HCT116 (cell line): ENCODE results near the gene ITGB7.

Experiments used
- CEBPB ChIP-seq: IDR thresholded peaks from 2 replicates; pipeline ENCODE4 v1.6.1; 2012; ENCODE audit warnings: low read depth
- EGR1 ChIP-seq: IDR thresholded peaks from 2 replicates; pipeline ENCODE4 v1.6.1; 2012; ENCODE audit warnings: low read depth
- EZH2 ChIP-seq: fragments of 200-600 bp; sonication (generic); IDR thresholded peaks from 2 replicates; pipeline ENCODE4 v1.6.1; 2017; ENCODE audit warnings: antibody characterized with exemption, mixed run types
- POLR2A ChIP-seq: IDR thresholded peaks from 2 replicates; pipeline ENCODE4 v1.7.0; 2011; ENCODE audit warnings: borderline replicate concordance; ENCODE audit not compliant: insufficient read depth, insufficient read length; ENCODE audit errors: extremely low read depth
- POLR2AphosphoS5 ChIP-seq: IDR thresholded peaks from 2 replicates; pipeline ENCODE4 v1.6.1; 2011; ENCODE audit warnings: mild to moderate bottlenecking, low read depth, low read length, moderate library complexity
- RAD21 ChIP-seq: IDR thresholded peaks from 2 replicates; pipeline ENCODE4 v1.6.1; 2012; ENCODE audit warnings: low read depth, mild to moderate bottlenecking
- ZNF274 ChIP-seq: fragments of 200-500 bp; sonication (Bioruptor generic); IDR thresholded peaks from 2 replicates; pipeline ENCODE4 v1.6.1; 2014; ENCODE audit warnings: mild to moderate bottlenecking, low read depth, low read length, inconsistent platforms
- TF ChIP-seq, protein P1 (sequence below), 3 experiments: fragments of 200-600 bp in 1 of 3; sonication (generic) in 1 of 3; IDR thresholded peaks in 2 of 3; conservative IDR thresholded peaks in 1 of 3; 2 replicates each; pipeline ENCODE4 v1.5.1; 2012 to 2017; ENCODE audit warnings: low read depth in 2 of 3, low read length in 2 of 3, antibody characterized with exemption in 1 of 3, borderline replicate concordance in 1 of 3, control low read depth in 1 of 3, mild to moderate bottlenecking in 1 of 3, mixed read lengths in 1 of 3, mixed run types in 1 of 3, moderate library complexity in 1 of 3; ENCODE audit not compliant: insufficient read depth in 1 of 3

DNA sequence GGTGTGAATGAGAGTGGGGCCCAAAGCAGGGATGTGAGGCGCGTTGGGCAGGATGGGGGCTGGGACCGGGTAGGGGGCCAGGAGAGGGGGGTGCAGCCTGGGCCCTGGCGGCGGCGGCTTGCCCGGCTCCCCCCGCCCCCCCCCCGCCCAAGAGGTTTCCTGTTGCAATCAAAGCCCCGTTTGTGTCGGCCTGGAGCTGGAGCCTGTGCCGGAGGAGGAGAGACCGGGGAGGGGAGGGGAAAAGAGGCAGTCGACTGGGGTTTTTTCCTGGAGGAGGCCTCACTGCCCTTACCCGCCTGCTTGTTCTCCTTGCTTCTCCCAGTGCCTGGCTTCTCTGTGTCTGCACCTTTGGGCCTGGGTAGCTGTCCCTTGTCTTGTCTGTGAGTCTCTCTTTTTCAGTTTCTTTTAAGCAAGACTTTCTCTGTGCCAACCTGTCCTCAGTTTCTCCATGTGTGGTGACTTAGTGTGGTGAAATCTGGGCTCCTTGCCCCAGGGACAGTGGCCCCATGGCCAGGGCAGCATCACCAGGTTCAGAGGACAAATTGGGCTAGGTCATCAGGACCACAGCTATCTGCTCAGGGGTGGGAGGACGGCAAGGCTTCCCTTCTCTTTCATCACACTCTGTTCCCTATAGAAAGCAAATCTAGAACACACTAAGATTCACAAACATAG is 16.5 kb upstream of the ITGB7 start:
- TF ChIP-seq RAD21 (no peak), EZH2 (no peak), POLR2AphosphoS5 (no peak), CEBPB (no peak), POLR2A (no peak), EGR1 (no peak), ZNF274 (no peak)
- TF ChIP-seq, protein P1, sequence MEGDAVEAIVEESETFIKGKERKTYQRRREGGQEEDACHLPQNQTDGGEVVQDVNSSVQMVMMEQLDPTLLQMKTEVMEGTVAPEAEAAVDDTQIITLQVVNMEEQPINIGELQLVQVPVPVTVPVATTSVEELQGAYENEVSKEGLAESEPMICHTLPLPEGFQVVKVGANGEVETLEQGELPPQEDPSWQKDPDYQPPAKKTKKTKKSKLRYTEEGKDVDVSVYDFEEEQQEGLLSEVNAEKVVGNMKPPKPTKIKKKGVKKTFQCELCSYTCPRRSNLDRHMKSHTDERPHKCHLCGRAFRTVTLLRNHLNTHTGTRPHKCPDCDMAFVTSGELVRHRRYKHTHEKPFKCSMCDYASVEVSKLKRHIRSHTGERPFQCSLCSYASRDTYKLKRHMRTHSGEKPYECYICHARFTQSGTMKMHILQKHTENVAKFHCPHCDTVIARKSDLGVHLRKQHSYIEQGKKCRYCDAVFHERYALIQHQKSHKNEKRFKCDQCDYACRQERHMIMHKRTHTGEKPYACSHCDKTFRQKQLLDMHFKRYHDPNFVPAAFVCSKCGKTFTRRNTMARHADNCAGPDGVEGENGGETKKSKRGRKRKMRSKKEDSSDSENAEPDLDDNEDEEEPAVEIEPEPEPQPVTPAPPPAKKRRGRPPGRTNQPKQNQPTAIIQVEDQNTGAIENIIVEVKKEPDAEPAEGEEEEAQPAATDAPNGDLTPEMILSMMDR (IDR thresholded peaks at IDR 0.05 in 2 of 3, conservative IDR thresholded peaks at IDR 0.05 in 1 of 3; ENCODE audit: borderline replicate concordance in 1 of 3, insufficient read depth in 1 of 3, low read depth in 2 of 3, low read length in 2 of 3) = no peak
